Erythroblast (primary cell): ENCODE measurements around the gene ATP2A2.

Experiments
- GATA1 ChIP-seq: IDR thresholded peaks from 2 replicates; pipeline ENCODE4 v1.6.1; 2011; ENCODE audit warnings: low read depth, mild to moderate bottlenecking, control low read depth, low read length, moderate library complexity
- POLR2A ChIP-seq: IDR thresholded peaks from 2 replicates; pipeline ENCODE4 v1.6.1; 2011; ENCODE audit warnings: mild to moderate bottlenecking, low read length

- TF ChIP-seq POLR2A (no peak), GATA1 (no peak)
These were observed 92.0 kb downstream of the ATP2A2 start for GRCh38 chr12:110373025-110373424.
